Eye (tissue), 1 donor: ENCODE data around the gene KLC1.

ENCODE experiments used
- DNase-seq: peaks from one replicate; pipeline ENCODE4 v3.0.0-alpha.2; 2015

KLC1 gene

GRCh38 chr14:103692871-103693270 lies 63.9 kb downstream of the KLC1 start:
- DNase-seq = no peak

- no peak for DNase-seq
Measured at GRCh38 chr14:103693515-103693914, 64.5 kb downstream of the KLC1 start.

- DNase-seq = no peak
Measured at GRCh38 chr14:103694572-103695026, 65.6 kb downstream of the KLC1 start.

DNA sequence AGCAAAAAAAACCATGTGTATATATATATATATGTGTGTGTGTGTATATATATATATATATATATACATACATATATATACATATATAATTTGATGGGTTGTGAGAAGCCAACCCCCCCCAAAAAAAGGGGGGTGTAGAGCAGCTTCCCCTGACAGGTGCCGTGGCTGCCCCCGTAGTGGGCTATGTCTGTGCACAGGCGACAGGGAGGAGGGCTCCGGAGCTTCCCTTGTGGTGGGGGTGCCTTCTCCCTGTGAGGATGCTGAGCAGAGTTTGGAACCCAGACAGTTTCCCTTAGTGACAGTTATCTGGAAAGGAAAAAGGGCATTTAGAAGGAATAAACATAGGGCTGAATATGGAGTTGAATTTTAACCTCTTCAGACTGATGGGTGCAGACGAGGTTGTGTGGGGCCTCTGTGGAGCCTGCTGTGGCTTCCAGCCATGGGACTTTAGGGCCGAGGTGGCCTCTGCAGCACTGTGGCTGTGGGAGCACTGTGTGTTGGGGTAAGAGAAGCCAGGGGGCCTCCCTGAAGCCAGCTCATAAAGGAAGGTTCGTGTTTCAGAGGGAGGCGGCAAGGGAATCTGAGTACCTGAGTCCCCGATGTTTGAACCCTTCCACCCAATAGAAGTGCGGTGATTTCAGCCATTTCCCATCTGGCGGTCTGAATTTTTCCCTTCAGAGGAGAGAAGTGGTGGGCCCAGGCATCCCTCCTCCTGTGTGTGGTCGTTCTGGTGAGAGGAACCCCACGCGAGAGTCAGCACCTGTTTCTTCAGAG lies 66.5 kb downstream of the KLC1 start:
- DNase-seq = peak; percentile 33

- peak; percentile 42 for DNase-seq
Measured at GRCh38 chr14:103696070-103696402, 67.0 kb downstream of the KLC1 start.

DNA sequence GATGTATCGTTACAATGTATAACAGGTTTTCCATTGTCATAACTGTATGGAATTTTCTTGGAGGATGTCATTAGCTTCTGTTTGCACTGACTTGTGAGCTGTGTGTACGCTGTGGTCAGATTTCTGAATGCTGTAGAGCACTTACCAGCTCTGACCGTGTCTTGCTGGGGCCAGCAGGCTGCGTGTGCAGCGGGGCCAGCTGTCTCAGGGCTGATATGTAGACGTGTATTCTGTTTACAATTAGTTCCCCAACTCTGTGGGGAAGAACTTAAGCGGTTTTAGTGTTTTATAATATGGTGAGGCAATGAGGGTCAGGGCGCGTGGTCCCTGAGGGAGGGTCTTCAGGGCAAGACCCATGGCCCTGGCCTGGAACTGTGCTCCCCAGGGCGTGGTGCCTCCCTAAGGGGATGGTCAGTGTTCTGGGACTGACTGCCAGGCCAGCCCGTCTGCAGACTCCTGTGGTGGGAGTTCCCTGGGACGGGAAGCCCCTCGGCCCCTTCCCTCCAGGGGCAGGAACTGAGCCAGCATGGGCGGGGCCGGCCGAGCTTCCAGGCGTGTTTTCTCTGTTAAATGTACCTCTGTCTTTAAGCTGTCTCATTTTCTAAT lies 67.6 kb downstream of the KLC1 start:
- peak; percentile 58 for DNase-seq

DNA sequence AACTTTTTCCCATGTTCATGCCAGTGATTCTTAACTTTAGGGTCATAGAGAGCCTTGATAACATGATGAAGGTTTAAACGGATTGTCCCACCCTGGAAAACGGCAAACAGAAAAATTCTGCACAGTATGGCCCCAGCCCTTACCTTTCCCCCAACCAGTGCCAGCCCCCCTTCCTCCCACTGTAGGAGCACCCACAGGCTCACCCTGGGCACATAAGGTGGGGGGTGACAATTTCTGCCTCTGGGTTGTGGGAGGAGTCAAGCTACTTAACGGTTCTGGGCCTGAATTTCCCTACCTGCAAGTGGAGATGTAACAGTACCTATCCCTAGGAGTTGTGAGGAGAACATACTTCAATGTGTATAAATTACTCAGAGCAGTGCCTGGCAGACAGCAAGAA lies 68.2 kb downstream of the KLC1 start:
- no peak for DNase-seq

- DNase-seq = no peak
Measured at GRCh38 chr14:103697603-103698379, 68.8 kb downstream of the KLC1 start.

GRCh38 chr14:103698380-103699260 lies 69.6 kb downstream of the KLC1 start:
- DNase-seq = no peak

DNA sequence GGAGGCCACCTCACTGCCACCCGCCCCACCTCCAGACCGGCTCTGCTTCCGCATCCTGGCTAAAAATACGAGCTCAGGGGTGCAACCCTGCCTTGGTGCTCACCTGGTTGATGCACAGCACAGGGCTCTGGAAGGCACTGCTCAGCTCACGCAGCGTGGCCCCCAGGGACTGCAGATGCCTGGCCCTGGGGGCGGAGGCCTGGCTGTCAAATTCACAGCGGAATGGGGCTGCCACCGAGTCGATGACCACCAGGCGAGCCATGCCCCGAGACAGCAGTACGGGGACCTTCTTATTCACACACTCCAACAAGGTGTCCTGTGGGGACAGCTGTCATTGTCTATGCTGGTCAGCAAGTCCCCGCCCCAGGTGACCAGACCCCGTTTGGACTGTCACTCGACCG lies 70.2 kb downstream of the KLC1 start:
- no peak for DNase-seq

DNA sequence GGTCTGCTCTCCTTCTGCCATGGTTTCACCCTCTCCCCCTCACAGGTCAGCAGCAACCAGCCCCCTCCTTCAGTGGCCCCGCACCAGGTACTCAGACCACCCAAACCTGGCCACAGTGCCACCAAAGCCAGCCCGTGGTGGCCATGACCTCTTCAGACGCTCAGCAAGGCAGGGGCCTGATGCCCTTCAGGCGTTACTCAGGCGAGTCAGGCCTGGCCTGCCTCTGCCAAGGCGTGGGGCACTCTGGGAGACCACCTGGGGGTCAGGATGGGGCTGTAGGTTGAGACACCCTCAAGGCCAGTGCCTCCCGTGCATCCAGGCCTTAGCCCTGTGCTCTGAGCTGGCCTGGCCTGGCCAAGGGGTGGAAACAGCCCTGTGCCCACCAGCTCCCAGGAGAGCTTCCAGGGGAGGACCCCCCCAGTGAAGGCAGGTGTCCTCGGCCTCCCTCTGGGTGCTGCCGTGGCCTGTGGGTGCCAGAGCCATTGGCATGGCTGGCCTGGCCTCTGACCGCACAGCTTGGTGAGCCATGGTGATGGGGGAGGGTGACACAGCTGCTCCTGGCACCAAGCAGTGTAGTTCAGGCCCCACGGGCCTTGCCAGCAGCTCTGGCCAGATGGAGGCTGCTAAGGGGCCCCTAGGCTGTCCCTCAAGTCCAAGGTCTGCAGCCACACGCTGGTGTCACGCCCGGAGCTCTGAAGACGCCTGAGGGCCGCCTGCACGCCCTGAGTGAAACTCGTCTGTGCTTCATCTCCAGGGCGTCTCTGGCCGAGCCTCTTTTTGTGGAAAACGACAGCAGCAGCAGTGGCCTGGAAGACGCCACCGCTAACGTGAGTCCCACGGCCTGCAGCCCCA lies 71.1 kb downstream of the KLC1 start:
- no peak for DNase-seq

- DNase-seq = no peak
Measured at GRCh38 chr14:103700753-103701490, 71.9 kb downstream of the KLC1 start.

DNA sequence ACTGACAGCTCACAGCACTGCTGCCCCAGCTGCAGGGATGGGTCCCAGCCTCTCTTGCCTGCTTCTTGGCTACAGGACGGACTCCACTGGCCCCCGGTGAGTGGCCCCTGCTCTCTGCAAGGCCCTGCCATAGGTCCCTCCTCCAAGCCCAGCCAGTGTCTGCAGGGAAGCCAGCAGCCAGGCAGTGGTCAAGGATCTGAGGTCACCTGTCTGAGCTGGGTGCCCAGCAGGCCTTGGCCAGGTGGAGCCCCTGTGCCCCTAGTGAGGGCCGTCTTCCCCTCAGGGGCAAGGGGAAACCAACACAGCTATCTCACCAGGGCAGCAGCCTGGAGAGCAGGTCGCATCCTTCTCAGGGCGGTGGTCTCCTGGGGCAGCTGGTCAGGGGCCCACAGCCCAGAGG lies 73.1 kb downstream of the KLC1 start:
- no peak for DNase-seq

GRCh38 chr14:103702497-103703432 lies 73.8 kb downstream of the KLC1 start:
- DNase-seq = no peak

GRCh38 chr14:103703433-103704385 lies 74.7 kb downstream of the KLC1 start:
- no peak for DNase-seq

- DNase-seq = no peak
Measured at GRCh38 chr14:103704708-103705107, 75.7 kb downstream of the KLC1 start.

GRCh38 chr14:103705118-103705503 lies 76.1 kb downstream of the KLC1 start:
- no peak for DNase-seq

DNA sequence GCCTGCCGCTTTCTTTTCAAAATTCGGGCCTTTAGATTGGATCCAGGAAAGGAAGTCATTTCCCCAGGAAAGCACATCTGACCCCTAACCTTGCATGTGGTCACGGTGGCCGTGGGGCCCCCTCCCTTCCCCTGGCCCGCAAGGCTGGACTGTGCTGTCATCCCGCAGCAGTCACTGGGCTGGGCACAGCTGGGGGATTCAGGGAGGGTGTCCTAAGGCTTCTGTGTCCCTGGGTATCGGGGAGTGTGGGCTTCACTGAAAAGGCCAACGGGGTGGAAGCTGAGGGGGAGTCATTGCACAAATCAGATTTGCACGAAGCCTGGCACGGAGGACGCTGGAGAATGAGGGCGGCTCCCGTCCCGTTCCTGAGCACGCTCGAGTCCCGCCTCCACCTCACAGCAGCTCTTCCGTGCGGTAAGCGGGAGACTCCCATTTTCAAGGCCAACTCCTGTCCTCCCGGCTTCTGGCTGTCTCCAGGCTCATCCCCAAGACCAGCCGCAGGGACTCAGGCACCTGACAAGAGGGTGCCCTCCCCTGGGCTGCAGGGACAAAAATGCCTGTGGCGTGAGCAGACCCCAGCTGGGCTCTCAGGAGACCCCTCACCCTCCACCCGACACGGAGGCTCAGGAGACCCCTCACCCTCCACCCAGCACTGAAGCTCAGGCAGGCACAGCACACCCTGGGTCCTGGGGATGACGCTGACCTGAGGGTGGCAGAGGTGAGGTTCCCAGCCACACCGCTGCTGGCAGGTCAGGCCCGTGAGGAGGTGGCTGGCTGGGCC lies 76.7 kb downstream of the KLC1 start:
- no peak for DNase-seq
